Measurements from ENCODE around the gene RTL1. TPM values are rescaled to one million over a fixed set of nuclear protein-coding genes. Genes with fewer than 3 reads are reported as not detected.

RTL1 gene
- total and polyA plus RNA-seq, 2 of the 8 experiments (the other 6 are each of a cell fraction or from before 2014, with no cell fraction given), result not detected

- TF ChIP-seq TAF7 (optimal IDR thresholded peaks at IDR 0.05; ENCODE audit: borderline replicate concordance, low read depth, low read length) (no peak), GTF2F1 (IDR thresholded peaks at IDR 0.05; ENCODE audit: borderline replicate concordance, low read depth, low read length) (no peak), PHF8 (conservative IDR thresholded peaks at IDR 0.05; ENCODE audit: low read depth, low read length) (no peak)
Observed at GRCh38 chr14:100944052-100944451, 40.5 kb upstream of the RTL1 start (continued).

Measured in H1 (cell line).